Gastroesophageal sphincter (tissue), 3 donors: Measurements from ENCODE around the gene ATRAID.

Experiments used
- CTCF ChIP-seq, 4 experiments: fragments of 200-600 bp in 2 of 4; fragments of 450-650 bp in 2 of 4; sonication (generic) in 1 of 4; IDR thresholded peaks; one replicate each; pipeline ENCODE4 v1.5.1; 2017 to 2019; ENCODE audit warnings: antibody characterized with exemption in 4 of 4, mild to moderate bottlenecking in 2 of 4, moderate library complexity in 2 of 4
- POLR2A ChIP-seq, 2 donors: fragments of 450-650 bp; IDR thresholded peaks; one replicate each; pipeline ENCODE4 v1.6.1; 2017; ENCODE audit warnings: antibody characterized with exemption in 2 of 2, mild to moderate bottlenecking in 2 of 2, moderate library complexity in 1 of 2

- TF ChIP-seq CTCF (IDR thresholded peaks at IDR 0.05): no peak
- TF ChIP-seq POLR2A (IDR thresholded peaks at IDR 0.05): no peak
These were observed 3.1 kb downstream of the ATRAID start for GRCh38 chr2:27214941-27215340.
